DMS53 (cell line): ENCODE results near the gene RIMS4.
A peak's percentile ranks its signal among the peaks of the same experiment; 100 is the strongest.
"Not testable (repeated sequence)": the region's sequence is repeated elsewhere in the genome, so short reads cannot be mapped to it uniquely, and the experiment has no call there.

Experiments
- DNase-seq: peaks from one replicate; lab custom pipeline; 2025; lab: John Stamatoyannopoulos, UW

RIMS4 gene

GRCh38 chr20:44795836-44796235 is 14.5 kb downstream of the RIMS4 start:
- DNase-seq, result no peak

GRCh38 chr20:44792796-44793195 is 17.6 kb downstream of the RIMS4 start:
- no peak for DNase-seq

- DNase-seq, result no peak
Observed at GRCh38 chr20:44790638-44791393, 19.5 kb downstream of the RIMS4 start.

GRCh38 chr20:44788706-44789456 is 21.5 kb downstream of the RIMS4 start:
- DNase-seq, result no peak

GRCh38 chr20:44787299-44787698 is 23.0 kb downstream of the RIMS4 start:
- DNase-seq, result no peak

- DNase-seq, result peak; percentile 30
Observed at GRCh38 chr20:44785768-44786167, 24.6 kb downstream of the RIMS4 start.

GRCh38 chr20:44784688-44785087 is 25.7 kb downstream of the RIMS4 start:
- no peak for DNase-seq

GRCh38 chr20:44781791-44782190 is 28.6 kb downstream of the RIMS4 start:
- DNase-seq, result no peak

- no peak for DNase-seq
Observed at GRCh38 chr20:44781118-44781517, 29.2 kb downstream of the RIMS4 start.

- peak; percentile 53 for DNase-seq
Observed at GRCh38 chr20:44780226-44780625, 30.1 kb downstream of the RIMS4 start.

GRCh38 chr20:44776980-44777379 is 33.4 kb downstream of the RIMS4 start:
- peak; percentile 31 for DNase-seq

- no peak for DNase-seq
Observed at GRCh38 chr20:44773070-44773829, 37.1 kb downstream of the RIMS4 start.

- DNase-seq, result no peak
Observed at GRCh38 chr20:44772636-44773035, 37.7 kb downstream of the RIMS4 start.

GRCh38 chr20:44771172-44771535 is 39.2 kb downstream of the RIMS4 start:
- no peak for DNase-seq

GRCh38 chr20:44770484-44771171 is 39.7 kb downstream of the RIMS4 start:
- DNase-seq, result no peak

GRCh38 chr20:44769481-44769863 is 40.9 kb downstream of the RIMS4 start:
- DNase-seq, result no peak

GRCh38 chr20:44768854-44769480 is 41.4 kb downstream of the RIMS4 start:
- no peak for DNase-seq

GRCh38 chr20:44768256-44768655 is 42.1 kb downstream of the RIMS4 start:
- no peak for DNase-seq

- peak; percentile 28 for DNase-seq
Observed at GRCh38 chr20:44765701-44766347, 44.5 kb downstream of the RIMS4 start.

GRCh38 chr20:44765091-44765490 is 45.3 kb downstream of the RIMS4 start:
- DNase-seq, result no peak

- DNase-seq, result not testable (repeated sequence)
Observed at GRCh38 chr20:44763798-44764197, 46.5 kb downstream of the RIMS4 start.
